Stimulated activated CD4-positive, alpha-beta T cell treated with anti-CD3 and anti-CD28 coated beads, Interleukin-4, amount 100 ng/mL, for 1 hour (primary cell): ENCODE data around the gene ANLN.
"Not testable (repeated sequence)": the region's sequence is repeated elsewhere in the genome, so short reads cannot be mapped to it uniquely, and the experiment has no call there.

ENCODE experiments used
- DNase-seq: peaks from one replicate; pipeline ENCODE4 v3.0.0-alpha.2; 2020

ANLN gene

DNA sequence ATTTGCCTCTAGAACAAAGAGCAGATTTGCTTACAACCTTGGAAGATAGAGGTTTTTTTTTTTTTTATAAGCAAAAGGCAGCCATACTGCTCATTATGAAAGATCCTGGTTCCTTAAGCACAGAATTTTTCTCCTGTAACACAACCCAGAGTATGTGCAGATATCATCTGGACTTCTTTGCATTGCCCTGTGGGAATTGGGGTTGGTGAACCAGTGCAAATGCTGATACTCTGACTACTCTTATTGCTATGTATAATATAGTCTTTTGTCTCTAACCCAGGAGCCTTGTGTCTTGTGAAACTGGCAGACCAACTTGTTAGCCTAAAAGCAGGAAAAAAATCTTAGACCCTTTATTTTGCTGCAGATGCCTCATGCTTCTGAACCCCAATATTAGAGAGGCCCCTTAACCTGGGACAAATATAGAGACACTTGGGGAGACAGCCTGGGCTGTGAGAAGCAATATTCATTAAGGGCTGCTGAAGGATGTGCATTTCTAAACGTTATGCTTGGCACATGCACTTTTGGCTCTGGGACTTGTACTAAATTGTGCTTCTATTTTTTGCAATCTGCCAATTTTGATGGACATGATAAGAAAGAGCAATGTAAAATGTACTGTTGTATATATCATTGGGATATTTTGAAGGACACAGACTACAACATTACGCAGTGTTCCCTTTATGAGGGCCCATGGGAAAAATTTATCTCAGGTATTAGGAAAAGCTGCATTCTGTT is 78.9 kb downstream of the ANLN start:
- no peak for DNase-seq

DNA sequence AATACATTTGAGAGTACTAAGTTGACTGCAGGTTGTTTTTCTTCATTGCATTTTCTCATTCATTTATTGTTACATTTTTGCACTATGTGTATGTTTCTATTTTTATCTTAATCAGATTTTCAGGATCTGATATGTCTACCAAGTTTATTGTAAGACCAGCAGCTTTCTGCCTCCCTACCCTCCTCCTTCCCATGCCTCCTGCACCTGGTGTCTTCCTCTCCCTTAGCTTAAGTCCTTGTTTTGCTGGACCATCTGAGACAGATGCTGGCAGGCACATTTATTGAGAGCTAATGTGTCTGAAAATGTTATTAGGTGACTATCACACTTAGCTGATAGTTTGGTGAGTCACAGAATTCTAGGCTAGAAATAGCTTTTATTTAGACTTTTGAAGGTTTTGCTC is 79.6 kb downstream of the ANLN start:
- DNase-seq, result no peak

DNA sequence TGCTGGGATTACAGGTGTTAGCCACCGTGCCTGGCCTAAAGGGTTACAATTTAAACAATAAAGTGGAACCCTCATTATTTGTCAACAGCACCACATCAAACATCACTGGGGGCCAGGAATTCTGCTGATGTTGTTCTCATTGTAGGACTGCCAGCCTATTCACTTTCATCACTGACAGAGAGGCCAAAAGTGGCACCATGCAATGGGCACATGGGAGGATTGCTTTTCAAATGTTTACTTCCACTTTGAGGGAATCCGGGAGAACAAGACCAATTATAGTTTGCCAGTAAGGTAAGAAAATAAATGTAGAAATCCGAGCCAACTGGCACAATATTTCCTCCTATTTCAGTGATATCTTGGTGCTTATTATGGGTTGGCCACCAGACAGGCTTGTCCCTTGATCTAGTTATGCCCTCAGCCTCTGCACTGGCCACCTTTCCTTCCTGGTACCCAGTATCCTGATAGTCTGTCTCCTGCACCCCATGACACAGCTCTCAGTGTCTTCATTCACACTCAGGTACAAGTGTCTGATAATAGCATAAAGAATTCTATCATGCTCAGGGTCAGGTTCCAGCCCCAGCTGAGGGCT is 82.6 kb downstream of the ANLN start:
- no peak for DNase-seq

DNA sequence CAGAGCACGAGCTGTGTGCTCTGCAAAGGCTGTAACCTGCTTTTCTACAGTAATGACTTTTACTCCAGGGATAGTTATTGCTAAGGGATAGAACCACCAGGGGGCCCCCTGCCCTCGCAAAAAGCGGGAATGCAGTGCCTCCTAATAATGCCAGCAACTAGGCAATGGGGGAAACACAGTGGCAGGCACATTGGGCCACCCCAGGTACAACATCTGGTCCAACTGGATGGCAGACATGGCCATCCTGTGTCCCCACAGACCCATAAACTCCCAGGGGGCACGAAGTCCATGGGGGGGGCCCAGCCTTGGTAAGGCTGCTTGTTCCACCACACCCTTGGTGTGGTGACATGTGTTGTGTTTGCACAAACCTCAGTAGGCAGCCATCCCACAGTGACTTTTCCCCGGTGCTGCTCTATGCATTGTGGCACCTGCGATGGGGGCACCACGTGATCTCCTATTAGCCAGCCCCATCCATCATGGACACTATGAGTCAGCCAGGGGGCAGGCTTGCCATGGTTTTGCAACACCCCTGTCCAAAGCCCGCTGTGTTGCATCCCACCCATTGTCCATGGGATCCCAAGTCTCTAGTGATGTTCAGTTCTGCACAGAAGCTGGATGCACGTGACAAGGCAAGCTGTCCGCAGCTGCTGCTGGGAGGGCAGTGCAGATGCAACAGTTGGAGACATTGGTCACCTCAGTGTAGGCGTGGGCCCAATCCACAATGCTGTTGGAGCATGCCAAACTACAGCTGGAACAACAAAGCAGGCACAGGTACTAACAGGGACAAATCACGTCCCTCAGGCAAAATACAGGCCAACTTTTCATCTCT is 84.0 kb downstream of the ANLN start:
- peak; percentile 10 for DNase-seq

DNA sequence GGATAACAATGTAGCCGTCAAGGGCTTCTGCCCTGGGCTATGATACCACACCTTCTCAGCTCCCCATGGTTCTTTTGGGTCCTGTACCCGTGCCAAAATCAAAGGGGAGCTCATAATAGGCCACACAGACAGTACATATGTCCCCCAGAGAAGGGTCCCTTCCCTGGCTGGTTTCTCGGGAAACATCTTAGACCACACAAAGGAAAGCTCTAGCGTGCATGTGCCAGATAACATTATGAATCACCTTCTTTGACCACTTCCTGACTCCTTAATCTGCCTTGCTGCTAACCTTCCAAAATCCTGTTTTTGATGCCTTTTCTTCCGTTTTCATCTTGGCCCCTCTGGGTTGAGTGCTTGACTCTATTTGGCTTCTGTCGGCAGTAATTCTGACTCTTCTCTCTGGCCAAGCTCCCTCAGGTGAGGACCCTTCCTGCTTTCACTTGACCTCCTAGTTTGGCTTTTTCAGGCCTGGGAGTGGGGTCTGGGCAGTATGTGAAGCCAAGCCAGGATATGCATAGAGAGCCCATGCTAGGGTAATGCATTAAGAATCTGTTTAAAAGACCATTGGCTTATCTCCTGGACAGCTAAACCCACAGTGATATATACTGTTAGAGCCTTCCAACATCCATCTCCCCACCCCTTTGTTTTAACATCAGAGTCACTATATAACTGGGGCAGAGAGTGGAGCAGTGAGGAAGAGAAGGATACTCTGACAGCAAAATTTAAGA is 84.8 kb downstream of the ANLN start:
- no peak for DNase-seq

DNA sequence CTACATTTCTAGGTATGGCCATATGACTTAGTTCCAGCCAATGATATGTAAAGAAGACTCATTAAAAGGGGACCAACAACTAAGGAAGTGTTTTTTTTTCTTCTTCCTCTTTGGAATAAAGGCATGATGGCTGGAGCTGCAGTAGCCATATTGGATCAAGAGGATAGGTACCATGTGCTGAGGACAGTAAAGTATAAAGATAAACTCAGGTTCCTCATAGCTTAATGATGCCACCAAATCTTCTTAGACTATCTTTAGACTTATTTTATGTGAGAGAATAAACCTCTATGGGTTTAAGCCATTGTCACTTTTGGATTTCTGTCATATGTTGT is 85.3 kb downstream of the ANLN start:
- no peak for DNase-seq

DNA sequence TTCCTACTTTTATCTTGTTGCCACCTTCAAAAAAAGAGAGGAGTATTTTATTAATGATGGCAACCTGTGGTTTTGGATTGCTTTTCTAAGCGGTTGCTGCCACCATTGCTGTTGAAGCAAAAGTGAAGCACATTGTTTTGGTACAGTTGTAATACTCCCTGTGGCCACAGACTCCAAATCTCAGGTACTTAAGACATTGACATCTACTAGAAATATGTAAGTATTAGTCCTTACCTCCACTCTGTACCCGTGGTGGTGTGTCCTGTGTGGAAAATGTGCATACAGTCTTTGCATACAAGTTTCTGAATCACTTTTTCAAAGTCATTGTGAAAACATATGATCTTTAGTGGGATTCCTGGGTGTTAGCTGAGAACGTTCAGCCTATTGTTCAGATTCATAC is 85.7 kb downstream of the ANLN start:
- DNase-seq, result no peak

DNA sequence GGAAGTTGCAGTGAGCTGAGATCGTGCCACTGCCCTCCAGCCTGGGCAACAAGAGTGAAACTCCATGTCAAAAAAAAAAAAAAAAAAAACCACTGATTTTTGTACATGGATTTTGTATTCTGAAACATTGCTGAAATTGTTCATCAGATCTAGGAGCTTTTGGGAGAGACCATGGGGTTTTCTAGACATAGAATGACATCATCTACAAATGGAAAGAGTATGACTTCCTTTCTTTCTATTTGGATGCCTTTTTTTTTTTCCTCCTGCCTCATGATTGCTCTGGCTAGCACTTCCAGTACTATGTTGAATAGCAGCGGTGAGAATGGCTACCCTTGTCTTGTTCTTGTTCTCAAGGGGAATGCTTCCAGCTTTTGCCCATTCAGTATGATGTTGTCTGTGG is 89.1 kb downstream of the ANLN start:
- DNase-seq, result no peak

DNA sequence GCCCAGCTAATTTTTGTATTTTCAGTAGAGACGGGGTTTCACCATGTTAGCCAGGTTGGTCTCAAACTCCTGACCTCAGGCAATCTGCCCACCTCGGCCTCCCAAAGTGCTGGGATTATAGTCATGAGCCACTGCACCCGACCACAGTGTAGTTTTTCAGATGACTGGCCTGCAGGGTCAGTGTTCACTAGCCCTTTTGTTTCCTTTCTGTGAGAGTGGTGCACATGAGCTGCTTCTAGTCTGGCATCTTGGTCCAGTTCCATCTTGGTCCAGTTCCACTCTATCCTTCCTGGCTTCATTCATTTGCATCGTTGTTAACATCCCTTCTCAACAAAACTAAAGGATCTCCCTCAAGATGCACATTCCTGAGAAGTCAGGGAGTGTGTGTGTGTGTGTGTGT is 94.2 kb downstream of the ANLN start:
- DNase-seq, result not testable (repeated sequence)

DNA sequence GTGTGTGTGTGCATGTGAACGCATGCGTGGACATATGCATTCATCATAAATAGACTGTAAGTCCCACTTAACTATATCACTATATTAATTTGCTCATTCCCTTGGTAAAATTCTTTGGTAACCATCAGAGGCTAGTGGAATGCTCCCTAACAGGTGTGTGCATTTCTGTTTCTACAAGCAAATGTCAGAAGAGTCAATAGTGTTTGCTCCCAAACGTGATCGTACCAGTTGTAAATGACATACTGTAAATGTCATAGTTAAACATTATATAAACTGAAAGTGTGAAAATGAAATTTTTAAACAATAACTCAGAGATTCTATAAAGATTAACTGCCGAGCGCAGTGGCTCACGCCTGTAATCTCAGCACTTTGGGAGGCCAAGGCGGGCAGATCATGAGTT is 94.6 kb downstream of the ANLN start:
- no peak for DNase-seq

DNA sequence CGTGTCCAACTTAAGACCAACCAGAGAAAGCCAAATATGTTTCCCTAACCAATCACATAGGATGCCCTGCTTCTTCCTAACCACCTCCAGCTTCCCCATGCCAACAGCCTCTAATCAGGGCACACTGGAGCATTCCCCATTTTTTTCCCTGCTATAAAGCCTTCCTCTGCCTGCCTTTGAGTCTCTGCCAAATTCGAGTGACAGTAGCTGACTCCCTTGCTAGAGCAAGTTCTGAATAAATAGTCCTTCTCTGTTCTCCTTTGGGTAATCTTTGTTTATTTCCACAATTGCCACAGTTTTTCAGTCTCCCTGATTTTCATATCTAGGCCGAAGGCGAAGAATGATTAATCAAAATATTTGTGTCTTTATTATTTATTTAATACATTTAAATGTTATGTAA is 96.7 kb downstream of the ANLN start:
- DNase-seq, result no peak

DNA sequence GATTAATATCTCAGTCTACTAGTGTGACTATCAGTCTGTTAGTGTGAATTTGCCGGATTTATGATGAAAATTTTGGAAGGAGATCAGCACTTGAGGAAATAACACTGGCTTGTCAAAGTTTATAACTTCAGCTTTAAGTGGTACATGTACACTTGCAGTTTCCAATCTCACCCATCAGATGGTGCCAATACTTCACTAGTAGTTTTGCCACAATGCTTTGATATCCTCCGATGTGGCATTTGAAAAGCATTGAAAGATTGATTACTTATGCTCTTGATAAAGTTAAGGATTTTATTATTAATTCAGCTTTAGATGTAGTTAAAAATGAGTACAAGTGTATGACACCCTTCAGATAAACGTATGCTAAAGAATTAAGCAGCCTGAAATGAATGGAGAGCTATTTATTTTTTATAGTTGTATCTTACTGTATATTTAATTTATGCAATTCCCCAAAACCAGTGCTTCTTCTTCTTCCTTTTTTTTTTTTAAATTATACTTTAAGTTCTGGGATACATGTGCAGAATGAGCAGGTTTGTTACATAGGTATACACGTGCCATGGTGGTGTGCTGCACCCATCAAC is 98.2 kb downstream of the ANLN start:
- no peak for DNase-seq

DNA sequence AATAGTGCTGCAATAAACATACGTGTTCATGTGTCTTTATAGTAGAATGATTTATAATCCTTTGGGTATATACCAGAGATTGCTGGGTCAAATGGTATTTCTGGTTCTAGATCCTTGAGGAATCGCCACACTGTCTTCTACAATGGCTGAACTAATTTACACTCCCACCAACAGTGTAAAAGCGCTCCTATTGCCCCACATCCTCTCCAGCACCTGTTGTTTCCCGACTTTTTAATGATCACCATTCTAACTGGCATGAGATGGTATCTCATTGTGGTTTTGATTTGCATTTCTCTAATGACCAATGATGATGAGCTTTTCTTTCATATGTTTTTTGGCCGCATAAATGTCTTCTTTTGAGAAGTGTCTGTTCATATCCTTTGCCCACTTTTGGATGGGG is 99.0 kb downstream of the ANLN start:
- DNase-seq, result not testable (repeated sequence)

DNA sequence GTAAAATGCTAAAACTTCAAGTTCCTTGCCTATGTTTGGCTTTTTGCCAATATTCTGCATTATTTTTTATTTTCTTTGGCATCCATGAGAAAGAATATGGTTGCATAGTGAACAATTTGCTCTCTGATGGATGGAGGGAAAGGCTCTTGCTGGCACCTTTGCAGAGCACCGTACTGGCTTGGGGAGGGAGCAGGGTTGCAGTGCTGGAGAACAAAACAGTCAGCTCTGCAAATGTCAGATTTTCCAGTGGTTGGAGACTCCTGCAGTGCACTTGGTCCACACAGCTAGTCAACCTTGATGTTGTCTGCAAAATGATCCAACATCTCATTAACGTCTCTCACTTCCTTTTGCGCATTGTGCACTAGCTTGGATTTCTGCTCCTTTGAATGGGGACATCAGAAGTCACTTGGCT is 100.8 kb downstream of the ANLN start:
- no peak for DNase-seq

DNA sequence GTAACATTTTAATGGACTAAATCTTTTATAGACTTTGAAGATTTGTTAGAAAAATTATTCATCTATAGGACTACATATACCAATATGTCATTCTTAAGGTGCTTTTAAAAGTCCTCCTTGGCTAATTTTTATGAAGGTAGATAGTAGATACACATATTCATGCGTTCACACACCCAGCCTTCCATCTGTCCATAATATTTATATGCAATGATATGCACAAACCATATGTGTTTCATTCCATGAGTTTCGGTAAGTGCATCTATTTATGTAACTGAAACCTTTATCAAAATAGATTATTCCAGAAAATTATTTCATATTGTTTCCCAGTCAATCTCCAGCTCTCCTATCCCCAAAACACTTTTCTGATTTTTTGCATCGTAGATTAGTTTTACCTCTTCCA is 101.7 kb downstream of the ANLN start:
- no peak for DNase-seq

DNA sequence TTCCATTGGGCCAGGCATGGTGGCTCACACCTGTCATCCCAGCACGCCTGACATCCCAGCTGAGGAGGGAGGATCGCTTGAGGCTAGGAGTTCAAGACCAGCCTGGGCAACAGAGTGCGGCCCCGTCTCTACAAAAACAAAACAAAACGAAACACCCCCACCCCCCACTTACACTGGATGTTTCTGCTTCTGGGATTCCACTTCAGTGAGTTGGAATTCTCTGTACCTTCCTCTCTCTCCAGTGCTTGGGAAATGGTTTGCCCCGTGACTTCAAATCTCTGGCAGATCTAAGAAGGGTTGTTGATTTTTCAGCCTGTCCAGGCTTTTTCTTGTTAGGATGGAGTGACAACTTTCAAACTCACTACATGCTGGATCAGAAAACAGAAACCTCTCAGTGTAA is 106.9 kb downstream of the ANLN start:
- no peak for DNase-seq

DNA sequence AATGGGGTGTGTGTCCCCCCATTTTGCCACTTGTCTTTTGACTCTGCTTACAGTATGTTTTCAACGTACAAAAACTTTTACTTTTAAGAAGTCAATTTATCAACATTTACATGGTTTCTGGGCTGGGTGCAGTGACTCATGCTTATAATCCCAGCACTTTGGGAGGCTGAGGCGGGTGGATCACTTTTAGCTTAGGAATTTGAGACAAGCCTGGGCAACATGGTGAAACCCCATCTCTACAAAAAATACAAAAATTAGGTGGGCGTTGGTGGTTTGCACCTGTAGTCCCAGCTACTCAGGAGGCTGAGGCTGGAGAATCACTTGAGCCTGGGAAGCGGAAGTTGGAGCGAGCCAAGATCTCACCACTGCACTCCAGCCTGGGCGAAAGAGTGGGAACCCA is 107.5 kb downstream of the ANLN start:
- DNase-seq, result not testable (repeated sequence)

DNA sequence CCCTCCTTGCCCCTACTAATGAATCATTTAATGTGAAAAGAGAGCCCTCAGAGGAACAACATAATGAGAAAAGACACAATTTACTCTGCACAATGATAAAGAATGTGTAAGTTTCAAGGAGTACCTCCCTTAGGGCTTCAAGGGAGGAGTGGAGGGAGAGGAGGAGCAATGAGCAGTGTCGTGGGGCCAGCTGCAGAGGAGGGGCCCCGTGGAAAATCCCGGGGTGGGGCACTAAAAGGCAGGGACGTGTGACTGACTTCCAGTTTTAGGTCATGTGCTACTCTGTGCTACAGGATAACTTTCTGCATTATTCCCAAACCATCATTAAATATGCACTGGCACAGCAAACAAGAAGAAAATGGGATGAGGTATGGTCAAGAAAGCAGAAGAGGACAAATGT is 108.1 kb downstream of the ANLN start:
- DNase-seq, result no peak
